ENCODE data around the gene LAD1.

The LAD1 gene

GRCh38 chr1:201351617-201352016 lies 47.5 kb downstream of the LAD1 start:
- no peaks in the 10 kb centered on the region for H3K36me3 ChIP-seq (ENCODE audit: control insufficient read depth, insufficient read depth, low read length)
- H3K4me1 ChIP-seq (ENCODE audit: control insufficient read depth, insufficient read depth, low read length) = no peaks in the 10 kb centered on the region
- no peaks in the 10 kb centered on the region for H3K9me3 ChIP-seq (ENCODE audit: control insufficient read depth, low read length)
- no peak overlapping the region for H3K4me3 ChIP-seq (ENCODE audit: low read length)
- H3K9ac ChIP-seq (ENCODE audit: low read length) = no peak overlapping the region
- H3K27me3 ChIP-seq (ENCODE audit: control insufficient read depth, insufficient read depth, low read length) = peaks cover 15% of the 10 kb centered on the region

GRCh38 chr1:201350884-201351283 lies 48.2 kb downstream of the LAD1 start:
- Histone ChIP-seq H3K27me3 (ENCODE audit: control insufficient read depth, insufficient read depth, low read length) (peaks cover 15% of the 10 kb centered on the region), H3K9ac (ENCODE audit: low read length) (no peak overlapping the region), H3K4me1 (ENCODE audit: control insufficient read depth, insufficient read depth, low read length) (peaks cover 4% of the 10 kb centered on the region), H3K36me3 (ENCODE audit: control insufficient read depth, insufficient read depth, low read length) (no peaks in the 10 kb centered on the region), H3K4me3 (ENCODE audit: low read length) (no peak overlapping the region), H3K9me3 (ENCODE audit: control insufficient read depth, low read length) (no peaks in the 10 kb centered on the region)

- Histone ChIP-seq H3K4me1 (ENCODE audit: control insufficient read depth, insufficient read depth, low read length) (peaks cover 4% of the 10 kb centered on the region), H3K9ac (ENCODE audit: low read length) (no peak overlapping the region), H3K27me3 (ENCODE audit: control insufficient read depth, insufficient read depth, low read length) (peaks cover 15% of the 10 kb centered on the region), H3K36me3 (ENCODE audit: control insufficient read depth, insufficient read depth, low read length) (no peaks in the 10 kb centered on the region), H3K9me3 (ENCODE audit: control insufficient read depth, low read length) (no peaks in the 10 kb centered on the region), H3K4me3 (ENCODE audit: low read length) (no peak overlapping the region)
Observed at GRCh38 chr1:201350361-201350725, 48.8 kb downstream of the LAD1 start.

GRCh38 chr1:201349092-201349491 lies 50.0 kb downstream of the LAD1 start:
- H3K9ac ChIP-seq (ENCODE audit: low read length) = no peak overlapping the region
- peaks cover 12% of the 10 kb centered on the region for H3K27me3 ChIP-seq (ENCODE audit: control insufficient read depth, insufficient read depth, low read length)
- peaks cover 4% of the 10 kb centered on the region for H3K4me1 ChIP-seq (ENCODE audit: control insufficient read depth, insufficient read depth, low read length)
- no peak overlapping the region for H3K4me3 ChIP-seq (ENCODE audit: low read length)
- H3K9me3 ChIP-seq (ENCODE audit: control insufficient read depth, low read length) = no peaks in the 10 kb centered on the region
- H3K36me3 ChIP-seq (ENCODE audit: control insufficient read depth, insufficient read depth, low read length) = no peaks in the 10 kb centered on the region

GRCh38 chr1:201348211-201348566 lies 50.9 kb downstream of the LAD1 start:
- peaks cover 10% of the 10 kb centered on the region for H3K27me3 ChIP-seq (ENCODE audit: control insufficient read depth, insufficient read depth, low read length)
- no peaks in the 10 kb centered on the region for H3K36me3 ChIP-seq (ENCODE audit: control insufficient read depth, insufficient read depth, low read length)
- no peak overlapping the region for H3K9ac ChIP-seq (ENCODE audit: low read length)
- H3K9me3 ChIP-seq (ENCODE audit: control insufficient read depth, low read length) = no peaks in the 10 kb centered on the region
- H3K4me3 ChIP-seq (ENCODE audit: low read length) = no peak overlapping the region
- H3K4me1 ChIP-seq (ENCODE audit: control insufficient read depth, insufficient read depth, low read length) = peaks cover 4% of the 10 kb centered on the region

GRCh38 chr1:201347498-201348210 lies 51.5 kb downstream of the LAD1 start:
- H3K4me3 ChIP-seq (ENCODE audit: low read length) = no peak overlapping the region
- peaks cover 10% of the 10 kb centered on the region for H3K27me3 ChIP-seq (ENCODE audit: control insufficient read depth, insufficient read depth, low read length)

GRCh38 chr1:201346987-201347386 lies 52.1 kb downstream of the LAD1 start:
- no peaks in the 10 kb centered on the region for H3K36me3 ChIP-seq (ENCODE audit: control insufficient read depth, insufficient read depth, low read length)
- H3K9me3 ChIP-seq (ENCODE audit: control insufficient read depth, low read length) = no peaks in the 10 kb centered on the region
- H3K4me1 ChIP-seq (ENCODE audit: control insufficient read depth, insufficient read depth, low read length) = peaks cover 4% of the 10 kb centered on the region
- peaks cover 10% of the 10 kb centered on the region for H3K27me3 ChIP-seq (ENCODE audit: control insufficient read depth, insufficient read depth, low read length)
- no peak overlapping the region for H3K4me3 ChIP-seq (ENCODE audit: low read length)
- no peak overlapping the region for H3K9ac ChIP-seq (ENCODE audit: low read length)

More at GRCh38 chr1:201347498-201348210, 51.5 kb downstream of the LAD1 start:
- Histone ChIP-seq H3K36me3 (ENCODE audit: control insufficient read depth, insufficient read depth, low read length) (no peaks in the 10 kb centered on the region), H3K9ac (ENCODE audit: low read length) (no peak overlapping the region), H3K9me3 (ENCODE audit: control insufficient read depth, low read length) (no peaks in the 10 kb centered on the region), H3K4me1 (ENCODE audit: control insufficient read depth, insufficient read depth, low read length) (peaks cover 4% of the 10 kb centered on the region)

- Histone ChIP-seq H3K9ac (ENCODE audit: low read length) (no peak overlapping the region), H3K9me3 (ENCODE audit: control insufficient read depth, low read length) (no peaks in the 10 kb centered on the region), H3K27me3 (ENCODE audit: control insufficient read depth, insufficient read depth, low read length) (peaks cover 10% of the 10 kb centered on the region), H3K4me1 (ENCODE audit: control insufficient read depth, insufficient read depth, low read length) (peaks cover 4% of the 10 kb centered on the region), H3K36me3 (ENCODE audit: control insufficient read depth, insufficient read depth, low read length) (no peaks in the 10 kb centered on the region), H3K4me3 (ENCODE audit: low read length) (no peak overlapping the region)
Observed at GRCh38 chr1:201346337-201346939, 52.7 kb downstream of the LAD1 start.

- no peak overlapping the region for H3K9ac ChIP-seq (ENCODE audit: low read length)
- H3K36me3 ChIP-seq (ENCODE audit: control insufficient read depth, insufficient read depth, low read length) = no peaks in the 10 kb centered on the region
- H3K27me3 ChIP-seq (ENCODE audit: control insufficient read depth, insufficient read depth, low read length) = peaks cover 10% of the 10 kb centered on the region
- no peak overlapping the region for H3K4me3 ChIP-seq (ENCODE audit: low read length)
- H3K9me3 ChIP-seq (ENCODE audit: control insufficient read depth, low read length) = no peaks in the 10 kb centered on the region
- H3K4me1 ChIP-seq (ENCODE audit: control insufficient read depth, insufficient read depth, low read length) = peaks cover 4% of the 10 kb centered on the region
Observed at GRCh38 chr1:201345081-201345355, 54.1 kb downstream of the LAD1 start.

- no peaks in the 10 kb centered on the region for H3K36me3 ChIP-seq (ENCODE audit: control insufficient read depth, insufficient read depth, low read length)
- H3K4me3 ChIP-seq (ENCODE audit: low read length) = no peak overlapping the region
- H3K4me1 ChIP-seq (ENCODE audit: control insufficient read depth, insufficient read depth, low read length) = peaks cover 4% of the 10 kb centered on the region
- no peaks in the 10 kb centered on the region for H3K9me3 ChIP-seq (ENCODE audit: control insufficient read depth, low read length)
- H3K27me3 ChIP-seq (ENCODE audit: control insufficient read depth, insufficient read depth, low read length) = peaks cover 10% of the 10 kb centered on the region
- H3K9ac ChIP-seq (ENCODE audit: low read length) = no peak overlapping the region
Observed at GRCh38 chr1:201344206-201345080, 54.7 kb downstream of the LAD1 start.

GRCh38 chr1:201341377-201341776 lies 57.7 kb downstream of the LAD1 start:
- Histone ChIP-seq H3K27me3 (ENCODE audit: control insufficient read depth, insufficient read depth, low read length) (no peaks in the 10 kb centered on the region), H3K4me1 (ENCODE audit: control insufficient read depth, insufficient read depth, low read length) (peaks cover 2% of the 10 kb centered on the region), H3K4me3 (ENCODE audit: low read length) (no peak overlapping the region), H3K36me3 (ENCODE audit: control insufficient read depth, insufficient read depth, low read length) (no peaks in the 10 kb centered on the region), H3K9ac (ENCODE audit: low read length) (no peak overlapping the region), H3K9me3 (ENCODE audit: control insufficient read depth, low read length) (no peaks in the 10 kb centered on the region)

GRCh38 chr1:201336711-201337450 lies 62.2 kb downstream of the LAD1 start:
- Histone ChIP-seq H3K9me3 (ENCODE audit: control insufficient read depth, low read length) (no peaks in the 10 kb centered on the region), H3K36me3 (ENCODE audit: control insufficient read depth, insufficient read depth, low read length) (no peaks in the 10 kb centered on the region), H3K4me1 (ENCODE audit: control insufficient read depth, insufficient read depth, low read length) (no peaks in the 10 kb centered on the region), H3K27me3 (ENCODE audit: control insufficient read depth, insufficient read depth, low read length) (no peaks in the 10 kb centered on the region), H3K4me3 (ENCODE audit: low read length) (no peak overlapping the region), H3K9ac (ENCODE audit: low read length) (no peak overlapping the region)

Data from mucosa of stomach (tissue), 1 donor.